EH (cell line): Measurements from ENCODE around the gene LZTS3.
"Not testable (repeated sequence)": the region's sequence is repeated elsewhere in the genome, so short reads cannot be mapped to it uniquely, and the experiment has no call there.

ENCODE experiments used
- DNase-seq: peaks from one replicate; pipeline ENCODE4 v3.0.0-alpha.2; 2015; ENCODE audit warnings: low read depth

The LZTS3 gene

DNA sequence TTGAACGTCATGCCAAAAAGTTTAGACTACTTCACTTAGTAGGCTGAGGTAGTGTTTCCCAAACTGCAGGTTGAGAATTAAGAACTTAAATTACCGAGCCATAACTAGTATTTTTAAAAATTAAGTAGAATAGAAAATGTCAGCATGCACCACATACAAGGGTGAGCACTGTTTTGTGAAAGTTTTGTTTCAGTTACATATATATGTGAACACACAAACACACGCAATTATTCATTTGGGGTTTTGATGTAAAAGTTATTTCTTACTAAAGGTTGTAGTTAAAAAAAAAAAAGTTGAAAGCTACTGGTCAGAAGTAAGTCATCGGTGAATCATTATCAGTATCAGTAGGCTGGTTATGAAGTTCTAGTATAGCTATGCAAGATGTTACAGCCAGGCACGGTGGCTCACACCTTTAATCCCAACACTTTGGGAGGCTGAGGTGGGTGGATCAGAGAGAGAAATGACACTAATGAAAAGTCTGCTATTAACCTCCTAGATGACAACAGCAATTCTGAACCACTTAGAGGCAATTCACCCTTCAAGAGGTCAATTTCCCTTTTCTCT lies 37.8 kb downstream of the LZTS3 start:
- no peak for DNase-seq

DNA sequence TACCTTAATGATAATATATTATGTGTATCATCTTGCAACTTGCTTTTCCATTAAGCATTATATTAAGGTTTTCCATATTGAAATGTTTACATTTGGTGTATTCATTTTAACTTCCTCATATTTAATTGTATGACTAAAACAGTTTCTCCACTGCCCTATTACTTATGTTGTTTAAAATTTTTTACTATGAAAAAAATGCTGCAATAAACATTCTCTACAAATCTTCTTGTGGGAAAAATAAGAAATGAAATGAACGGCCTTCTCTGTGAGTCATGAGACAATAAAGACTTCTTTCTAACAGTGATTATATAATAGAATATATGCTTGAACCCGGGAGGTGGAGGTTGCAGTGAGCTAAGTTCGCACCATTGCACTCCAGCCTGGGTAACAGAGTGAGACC lies 39.2 kb downstream of the LZTS3 start:
- peak; percentile 59 for DNase-seq

DNA sequence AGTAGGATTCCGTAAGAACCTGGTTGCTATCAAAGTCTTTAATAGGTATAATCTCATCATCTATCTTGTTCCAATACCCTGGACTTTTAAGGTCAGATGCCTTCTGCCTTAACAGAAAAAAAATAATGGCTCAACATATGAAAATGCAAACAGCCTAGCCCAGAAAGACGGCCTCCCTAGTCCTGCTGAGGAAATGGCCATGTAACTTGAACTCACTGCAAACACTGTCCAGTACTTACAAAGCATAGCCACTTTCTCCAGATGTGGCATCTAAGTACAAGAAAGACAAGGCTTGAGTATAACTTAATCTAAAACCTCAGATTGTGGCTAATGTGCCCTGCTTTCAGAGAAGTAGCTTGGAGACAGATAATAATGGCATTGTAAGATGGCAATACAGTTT lies 40.2 kb downstream of the LZTS3 start:
- peak; percentile 13 for DNase-seq

DNA sequence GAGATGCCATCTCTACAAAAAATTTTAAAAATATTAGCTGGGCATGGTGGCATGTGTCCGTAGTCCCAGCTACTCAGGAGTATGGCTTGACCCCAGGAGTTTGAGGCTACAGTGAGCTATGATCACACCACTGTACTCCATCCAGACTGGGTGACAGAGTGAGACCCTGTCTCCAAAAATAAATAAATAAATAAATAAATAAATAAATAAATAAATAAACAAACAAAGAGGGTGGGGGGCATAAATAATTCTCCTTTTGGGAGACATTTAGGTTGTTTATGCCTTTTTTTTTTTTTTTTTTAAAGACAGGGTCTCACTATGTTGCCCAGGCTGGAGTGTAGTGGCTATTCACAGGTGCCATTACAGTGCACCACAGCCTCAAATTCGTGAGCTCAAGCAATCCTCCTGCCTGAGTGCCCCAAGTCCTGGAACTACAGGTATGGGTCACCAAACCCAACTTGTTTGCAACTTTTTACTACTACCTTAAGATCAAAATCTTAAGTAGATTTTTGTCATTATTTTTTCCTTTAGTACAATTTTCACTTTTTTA lies 43.2 kb downstream of the LZTS3 start:
- no peak for DNase-seq

DNA sequence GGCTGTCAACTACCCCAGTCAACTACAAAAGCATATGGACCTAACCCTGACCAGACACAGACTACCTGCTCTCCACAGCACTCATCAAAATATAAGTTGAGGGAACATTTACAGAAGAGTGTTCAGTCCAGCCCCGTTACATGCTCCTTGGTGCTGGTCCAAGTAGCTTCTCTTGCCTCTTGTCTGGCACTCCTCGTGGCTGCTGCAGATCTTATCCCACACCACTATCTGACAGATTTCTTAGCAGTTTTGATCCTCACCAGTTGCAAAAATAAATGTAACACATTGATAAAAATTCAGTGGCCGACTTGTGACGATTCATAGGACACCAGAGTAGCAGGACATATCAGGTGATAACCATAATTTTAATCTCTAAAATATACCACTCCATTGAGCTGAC lies 44.3 kb downstream of the LZTS3 start:
- no peak for DNase-seq

DNA sequence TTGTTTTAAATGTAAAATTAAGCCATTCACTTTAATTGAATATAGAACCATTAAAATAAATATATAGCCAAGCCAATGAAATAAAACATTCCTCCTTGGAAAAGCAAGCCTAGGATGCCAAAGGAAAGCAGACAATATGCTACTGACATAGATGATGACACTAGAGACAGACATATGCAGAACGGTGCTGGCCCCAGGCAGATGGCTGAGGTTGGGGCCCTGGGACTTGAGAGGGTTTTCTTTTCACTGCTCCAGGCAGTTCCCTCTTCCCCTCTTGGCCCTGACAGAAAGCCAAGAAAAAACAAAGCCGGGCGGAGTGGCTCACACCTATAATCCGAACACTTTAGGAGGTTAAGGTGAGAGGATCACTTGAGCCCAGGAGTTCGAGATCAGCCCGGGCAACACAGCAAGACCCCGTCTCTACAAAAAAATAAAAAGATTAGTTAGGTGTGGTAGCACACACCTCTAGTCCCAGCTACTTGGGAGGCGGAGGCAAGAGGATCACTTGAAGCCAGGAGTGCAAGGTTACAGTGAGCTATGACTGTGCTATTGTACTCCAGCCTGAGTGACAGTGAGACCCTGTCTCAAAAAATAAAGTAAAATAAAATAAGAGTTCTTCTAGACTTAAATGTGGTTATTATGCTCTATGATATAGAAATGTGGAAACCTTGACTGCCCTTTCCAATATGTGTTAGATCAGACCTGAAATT lies 44.9 kb downstream of the LZTS3 start:
- no peak for DNase-seq

DNA sequence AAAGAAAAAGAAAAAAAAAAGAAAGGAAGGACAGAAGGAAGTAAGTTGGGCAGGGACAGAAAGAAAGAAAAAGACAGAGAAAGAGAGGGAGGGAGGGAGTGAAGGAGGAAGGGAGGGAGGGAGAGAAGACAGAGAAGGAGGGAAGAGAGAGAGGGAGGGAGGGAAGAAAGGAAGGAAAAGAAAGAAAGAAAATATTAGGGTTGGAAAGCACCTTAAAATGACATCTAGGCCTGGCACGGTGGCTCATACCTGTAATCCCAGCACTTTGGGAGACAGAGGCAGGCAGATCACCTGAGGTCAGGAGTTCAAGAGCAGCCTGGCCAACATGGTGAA lies 46.9 kb downstream of the LZTS3 start:
- no peak for DNase-seq

DNA sequence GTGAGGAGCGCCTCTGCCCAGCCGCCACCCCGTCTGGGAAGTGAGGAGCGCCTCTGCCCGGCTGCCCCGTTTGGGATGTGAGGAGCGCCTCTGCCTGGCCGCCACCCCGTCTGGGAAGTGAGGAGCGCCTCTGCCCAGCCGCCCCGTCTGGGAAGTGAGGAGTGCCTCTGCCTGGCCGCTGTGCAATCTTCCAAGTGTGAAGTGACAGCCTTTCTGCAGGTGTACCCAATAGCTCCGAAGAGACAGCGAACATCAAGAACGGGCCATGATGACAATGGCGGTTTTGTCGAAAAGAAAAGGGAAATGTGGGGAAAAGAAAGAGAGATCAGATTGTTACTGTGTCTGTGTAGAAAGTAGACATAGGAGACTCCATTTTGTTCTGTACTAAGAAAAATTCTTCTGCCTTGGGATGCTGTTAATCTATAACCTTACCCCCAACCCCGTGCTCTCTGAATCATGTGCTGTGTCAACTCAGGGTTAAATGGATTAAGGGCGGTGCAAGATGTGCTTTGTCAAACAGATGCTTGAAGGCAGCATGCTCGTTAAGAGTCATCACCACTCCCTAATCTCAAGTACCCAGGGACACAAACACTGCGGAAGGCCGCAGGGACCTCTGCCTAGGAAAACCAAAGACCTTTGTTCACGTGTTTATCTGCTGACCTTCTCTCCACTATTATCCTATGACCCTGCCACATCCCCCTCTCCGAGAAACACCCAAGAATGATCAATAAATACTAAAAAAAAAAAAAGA lies 47.4 kb downstream of the LZTS3 start:
- DNase-seq, result not testable (repeated sequence)

DNA sequence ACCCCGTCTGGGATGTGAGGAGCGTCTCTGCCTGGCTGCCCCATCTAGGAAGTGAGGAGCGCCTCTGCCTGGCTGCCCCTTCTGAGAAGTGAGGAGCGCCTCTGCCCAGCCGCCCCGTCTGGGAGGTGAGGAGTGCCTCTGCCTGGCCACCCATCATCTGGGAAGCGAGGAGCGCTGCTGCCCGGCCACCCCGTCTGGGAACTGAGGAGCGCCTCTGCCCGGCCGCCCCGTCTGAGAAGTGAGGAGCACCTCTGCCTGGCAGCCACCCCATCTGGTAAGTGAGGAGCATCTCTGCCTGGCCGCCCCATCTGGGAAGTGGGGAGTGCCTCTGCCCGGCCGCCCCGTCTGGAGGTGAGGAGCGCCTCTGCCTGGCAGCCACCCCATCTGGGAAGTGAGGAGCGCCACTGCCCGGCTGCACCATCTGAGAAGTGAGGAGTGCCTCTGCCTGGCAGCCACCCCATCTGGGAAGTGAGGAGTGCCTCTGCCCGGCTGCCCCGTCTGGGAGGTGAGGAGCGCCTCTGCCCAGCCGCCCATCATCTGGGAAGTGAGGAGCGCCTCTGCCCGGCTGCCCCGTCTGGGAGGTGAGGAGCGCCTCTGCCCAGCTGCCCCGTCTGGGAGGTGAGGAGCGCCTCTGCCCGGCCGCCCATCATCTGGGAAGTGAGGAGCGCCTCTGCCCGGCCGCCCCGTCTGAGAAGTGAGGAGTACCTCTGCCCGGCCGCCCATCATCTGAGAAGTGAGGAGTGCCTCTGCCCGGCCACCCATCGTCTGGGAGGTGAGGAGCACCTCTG lies 48.4 kb downstream of the LZTS3 start:
- not testable (repeated sequence) for DNase-seq

DNA sequence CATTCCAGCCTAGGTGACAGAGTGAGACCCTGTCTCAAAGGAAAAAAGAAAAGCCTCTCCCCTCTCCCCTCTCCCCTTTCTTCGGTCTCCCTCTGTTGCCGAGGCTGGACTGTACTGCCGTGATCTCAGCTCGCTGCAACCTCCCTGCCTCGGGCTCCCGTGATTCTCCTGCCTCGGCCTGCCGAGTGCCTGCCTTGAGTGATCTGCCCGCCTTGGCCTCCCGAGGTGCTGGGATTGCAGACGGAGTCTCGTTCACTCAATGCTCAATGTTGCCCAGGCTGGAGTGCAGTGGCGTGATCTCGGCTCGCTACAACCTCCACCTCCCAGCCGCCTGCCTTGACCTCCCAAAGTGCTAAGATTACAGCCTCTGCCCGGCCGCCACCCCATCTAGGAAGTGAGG lies 49.2 kb downstream of the LZTS3 start:
- not testable (repeated sequence) for DNase-seq

DNA sequence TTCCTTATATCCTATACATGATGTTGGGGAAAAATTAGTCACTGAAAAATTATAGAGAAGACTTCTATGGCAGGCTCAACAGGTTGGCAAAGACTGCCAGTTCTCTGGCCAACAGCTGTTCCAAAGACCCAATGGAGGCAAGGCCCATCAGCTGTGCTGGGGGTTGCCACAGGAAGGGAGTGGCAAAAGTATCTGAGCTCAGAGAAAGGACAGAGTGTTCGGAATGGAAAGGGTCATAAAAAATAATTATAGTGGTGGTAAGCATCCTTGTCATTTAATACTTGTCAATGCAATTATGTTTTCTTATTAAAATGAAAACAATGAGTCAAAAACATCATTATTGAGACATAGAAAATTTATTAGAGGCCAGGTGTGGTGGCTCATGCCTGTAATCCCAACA lies 49.8 kb downstream of the LZTS3 start:
- DNase-seq, result no peak

DNA sequence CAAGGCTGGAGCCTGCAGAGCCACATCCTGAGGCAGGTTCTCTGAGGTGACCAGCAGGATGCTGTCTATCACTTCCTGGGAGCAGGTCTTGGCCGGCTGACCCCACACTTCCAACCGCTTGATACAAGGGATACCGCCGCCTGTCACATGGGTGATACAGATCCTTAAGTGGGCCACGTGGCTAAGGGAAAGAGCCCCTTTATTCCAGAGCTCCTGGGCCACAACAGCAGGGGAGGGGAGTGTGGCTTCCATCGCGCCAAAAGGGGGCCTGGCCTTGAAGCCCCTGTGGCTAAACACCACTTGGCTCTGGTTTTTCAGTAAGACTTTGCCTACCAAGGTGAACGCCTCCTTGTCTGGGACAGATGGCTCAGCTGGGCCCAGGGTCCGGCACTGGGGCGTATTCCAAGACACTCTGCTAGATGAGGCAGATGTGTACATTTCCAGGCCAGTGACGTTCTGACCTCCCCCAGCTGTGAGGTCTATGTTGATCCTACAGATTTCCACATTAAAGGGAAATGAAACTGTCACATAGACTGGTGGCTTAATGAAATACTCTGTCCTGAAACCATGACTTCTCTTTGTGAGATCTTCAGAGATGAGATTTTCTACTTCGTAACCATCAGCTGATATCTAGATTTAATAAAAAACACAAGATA lies 51.3 kb downstream of the LZTS3 start:
- DNase-seq, result no peak

DNA sequence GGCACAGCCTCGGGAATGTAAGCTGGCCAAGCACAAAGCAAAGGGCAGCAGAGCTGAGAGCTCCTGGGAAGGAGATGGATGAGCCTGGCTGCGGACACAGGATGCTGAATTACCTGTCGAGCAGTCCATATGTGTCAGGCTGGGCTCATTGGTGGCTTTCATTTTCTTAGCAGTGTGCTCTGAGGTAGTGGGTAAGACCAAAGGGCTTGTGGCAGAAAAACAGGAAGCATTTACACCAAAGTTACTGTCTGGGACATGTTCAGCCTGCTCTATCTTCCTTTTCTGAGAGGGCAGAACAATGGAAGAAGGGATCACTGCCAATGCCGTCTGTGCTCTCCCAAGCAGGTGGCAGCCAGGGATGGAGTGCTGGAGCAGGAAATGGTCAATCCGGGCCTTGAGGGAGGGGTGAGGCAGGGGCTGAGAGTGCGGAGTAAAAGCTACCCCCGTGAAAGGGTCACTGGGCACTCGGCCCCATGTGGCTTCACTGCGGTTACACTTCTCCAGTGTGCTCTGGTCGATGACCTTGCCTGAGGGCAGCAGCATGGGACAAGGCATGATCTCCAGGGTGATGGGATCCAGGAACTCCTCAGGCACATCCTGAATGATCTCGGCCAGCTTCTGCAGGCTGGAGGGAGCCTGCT lies 52.0 kb downstream of the LZTS3 start:
- no peak for DNase-seq

DNA sequence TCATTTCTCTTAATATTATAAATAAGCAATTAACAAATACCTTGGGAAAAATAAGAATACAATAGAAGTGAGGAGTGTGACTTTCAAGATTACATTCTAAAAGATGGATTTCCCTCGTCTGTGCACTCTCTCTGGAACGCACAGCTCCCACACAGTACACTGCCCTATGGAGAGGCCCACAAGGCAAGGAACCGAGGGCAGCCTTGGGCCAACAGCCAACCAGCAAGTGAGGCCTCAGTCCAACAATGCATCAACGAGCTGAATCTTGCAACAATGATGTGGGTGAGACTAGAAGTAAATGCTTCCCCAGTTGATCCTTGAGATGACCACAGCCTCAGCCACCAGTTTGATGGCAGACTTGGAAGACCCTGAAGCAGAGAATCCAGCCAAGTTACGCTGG lies 54.3 kb downstream of the LZTS3 start:
- no peak for DNase-seq

DNA sequence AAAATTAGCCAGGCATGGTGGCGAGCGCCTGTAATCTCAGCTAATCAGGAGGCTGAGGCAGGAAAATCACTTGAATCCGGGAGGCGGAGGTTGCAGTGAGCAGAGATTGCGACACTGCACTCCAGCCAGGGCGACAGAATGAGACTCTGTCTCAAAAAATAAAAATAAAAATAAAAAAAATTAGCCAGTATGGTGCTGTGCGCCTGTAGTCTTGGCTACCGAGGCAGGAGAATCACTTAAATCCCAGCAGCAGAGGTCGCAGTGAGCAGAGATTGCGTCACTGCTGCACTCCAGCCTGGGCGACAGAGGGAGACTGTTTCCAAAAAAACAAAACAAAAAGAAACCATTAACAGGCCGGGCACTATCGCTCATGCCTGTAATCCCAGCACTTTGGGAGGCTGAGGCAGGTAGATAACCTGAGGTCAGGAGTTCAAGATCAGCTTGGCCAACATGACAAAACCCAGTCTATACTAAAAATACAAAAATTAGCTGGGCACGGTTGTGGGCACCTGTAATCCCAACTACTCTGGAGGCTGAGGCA lies 55.4 kb downstream of the LZTS3 start:
- DNase-seq, result peak; percentile 73

DNA sequence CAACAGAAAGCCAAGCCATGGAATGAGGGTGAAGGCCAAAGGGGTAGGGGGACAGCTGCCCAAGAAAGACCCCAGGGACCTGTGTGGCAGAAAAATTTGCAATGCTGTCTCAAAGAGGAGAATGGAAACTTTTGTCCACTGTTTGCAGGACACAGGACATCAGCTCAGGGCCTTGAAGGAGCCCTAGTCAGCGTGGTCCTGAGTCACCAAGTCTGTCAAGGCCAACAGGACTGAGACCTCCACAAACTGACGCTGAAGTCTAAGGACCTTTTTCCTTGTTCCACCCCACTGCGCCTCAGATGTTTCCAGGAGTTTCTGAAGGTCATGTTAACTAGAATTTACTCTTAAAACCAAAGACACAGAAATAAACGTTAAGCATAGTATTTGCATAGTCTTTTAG lies 57.0 kb downstream of the LZTS3 start:
- no peak for DNase-seq

DNA sequence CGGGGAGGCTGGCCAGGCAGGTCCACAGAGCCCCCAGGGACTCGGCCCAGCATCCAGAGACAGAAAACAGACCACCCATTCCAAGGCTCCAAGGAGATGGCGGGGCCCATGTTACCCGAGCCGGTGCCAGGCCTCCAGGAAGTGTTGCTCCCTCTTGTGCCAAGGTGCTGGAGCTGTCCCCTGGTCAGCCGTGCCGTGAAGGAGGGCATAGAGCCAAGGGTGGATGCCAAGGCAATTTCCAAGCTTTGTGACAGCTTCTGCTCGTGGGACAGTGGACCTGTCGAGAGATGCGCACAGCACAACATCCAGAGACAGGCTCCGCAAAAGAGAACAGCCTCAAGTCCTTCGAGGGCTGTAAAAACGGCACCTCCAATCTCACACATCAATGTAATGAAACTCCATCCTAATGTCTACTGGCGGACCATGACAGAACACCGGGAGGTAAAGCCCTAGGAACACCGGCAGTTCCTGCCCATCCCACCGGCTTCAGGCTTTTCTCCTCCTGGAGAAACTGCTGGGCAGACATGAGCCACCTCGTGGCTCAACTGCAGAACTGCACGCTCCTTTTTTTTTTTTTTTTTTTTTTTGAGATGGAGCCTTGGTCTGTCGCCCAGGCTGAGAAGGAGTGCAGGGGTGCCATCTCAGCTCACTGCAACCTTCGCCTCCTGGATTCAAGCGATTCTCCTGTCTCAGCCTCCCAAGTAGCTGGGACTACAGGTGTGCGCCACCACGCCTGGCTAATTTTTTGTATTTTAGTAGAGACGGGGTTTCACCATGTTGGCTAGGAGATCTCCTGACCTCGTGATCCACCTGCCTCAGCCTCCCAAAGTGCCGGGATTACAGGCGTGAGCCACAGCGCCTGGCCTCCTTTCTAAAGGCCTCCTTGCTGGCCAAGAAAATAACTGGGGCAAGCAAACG lies 57.9 kb downstream of the LZTS3 start:
- peak; percentile 67 for DNase-seq
